Transverse colon (tissue), 4 donors: ENCODE results near the gene VWA8. TPM values are rescaled to one million over a fixed set of nuclear protein-coding genes. Genes with fewer than 3 reads are reported as not detected.

Experiments
- DNase-seq: peaks from one replicate; pipeline ENCODE4 v3.0.0-alpha.2; 2019
- H3K27ac ChIP-seq, 4 donors: fragments of 200-600 bp; sonication (generic); 2 replicates each; pipeline ENCODE4 v1.5.1; 2016 to 2018; ENCODE audit warnings: inconsistent platforms in 4 of 4
- H3K27me3 ChIP-seq: fragments of 200-600 bp; sonication (generic); 2 replicates; pipeline ENCODE4 v1.5.1; 2017; ENCODE audit warnings: inconsistent platforms
- H3K36me3 ChIP-seq, 4 donors: fragments of 200-600 bp; sonication (generic); 2 replicates each; pipeline ENCODE4 v1.5.1; 2017 to 2019; ENCODE audit warnings: inconsistent platforms in 4 of 4
- H3K4me1 ChIP-seq, 4 donors: fragments of 200-600 bp; sonication (generic); 2 replicates each; pipeline ENCODE4 v1.5.1; 2017 to 2020; ENCODE audit warnings: inconsistent platforms in 4 of 4
- H3K4me3 ChIP-seq, 4 donors: fragments of 200-600 bp; sonication (generic); 1 replicate in 1 of 4; 2 replicates in 3 of 4; pipeline versions ENCODE4 v1.5.1 to v1.6.1; 2017 to 2019; ENCODE audit warnings: inconsistent platforms in 4 of 4
- H3K9me3 ChIP-seq, 2 donors: fragments of 200-600 bp; sonication (generic); 2 replicates each; pipeline ENCODE4 v1.5.1; 2017 to 2019; ENCODE audit warnings: inconsistent platforms in 2 of 2
- CTCF ChIP-seq, 5 experiments: fragments of 200-600 bp in 3 of 5; fragments of 450-650 bp in 2 of 5; sonication (generic) in 3 of 5; IDR thresholded peaks; 1 replicate in 2 of 5; 2 replicates in 3 of 5; pipeline ENCODE4 v1.5.1; 2016 to 2017; ENCODE audit warnings: antibody characterized with exemption in 5 of 5, inconsistent platforms in 3 of 5, mild to moderate bottlenecking in 2 of 5, moderate library complexity in 1 of 5
- EP300 ChIP-seq: sonication (generic); formaldehyde crosslinking; IDR thresholded peaks from one replicate; pipeline ENCODE4 v1.6.1; 2017; ENCODE audit warnings: antibody characterized with exemption, low read depth
- POLR2A ChIP-seq: fragments of 450-650 bp; IDR thresholded peaks from one replicate; pipeline ENCODE4 v1.6.1; 2016; ENCODE audit warnings: antibody characterized with exemption, mild to moderate bottlenecking, moderate library complexity
- POLR2AphosphoS5 ChIP-seq, 3 donors: sonication (generic); formaldehyde crosslinking; IDR thresholded peaks; one replicate each; pipeline ENCODE4 v1.6.1; 2016; ENCODE audit warnings: antibody characterized with exemption in 3 of 3
- WGBS, 2 donors: methylation state at CpG; one replicate each; pipeline ENCODE4 v1.1.5; 2018; ENCODE audit warnings: low coverage in 1 of 2; 5-methylcytosine and 5-hydroxymethylcytosine counted together
- in situ Hi-C, 4 donors: fragments of 200-750 bp; cut with MboI; loops; one replicate each; pipeline versions ENCODE4 v1.15.0 to v1.15.1; 2017; ENCODE audit warnings: low sequenced_read_pairs in 3 of 4, low pct_ligation_motif_present in 1 of 4, low pct_unique_long_range_greater_than_20kb in 1 of 4
- intact Hi-C: fragments of 100-400 bp; cut with DNase I; formaldehyde crosslinking; loops from one replicate; pipeline ENCODE4 v1.15.1; 2023; ENCODE audit warnings: low total_unique reads
- total RNA-seq, 4 donors: library from RNA; depleted of rRNA; stranded (reverse); fragments of >200 nt; gene quantifications; one replicate each; pipeline ENCODE4 v1.1.0, GENCODE V29; 2016

Gene VWA8
- total RNA-seq, 4 donors from 2014 or later: 12.7 to 65.1 (median 35.0) TPM

- peaks cover 0 to under 1% (median 0%) of the 10 kb centered on the region in 4 donors for H3K36me3 ChIP-seq
- no peak overlapping the region for H3K27ac ChIP-seq
- in situ Hi-C loops (no loop called here), intact Hi-C loops (no loop called here)
- no peak overlapping the region for H3K4me3 ChIP-seq
- 75 to 84% methylated on average over 1 to 2 of the region's 2 CpGs for WGBS, 2 donors
- no peak for DNase-seq
- no peaks in the 10 kb centered on the region for H3K27me3 ChIP-seq
- H3K4me1 ChIP-seq: no peaks in the 10 kb centered on the region
- no peak for TF ChIP-seq EP300
- no peak for TF ChIP-seq POLR2AphosphoS5 (IDR thresholded peaks at IDR 0.05)
- no peak for TF ChIP-seq POLR2A
- TF ChIP-seq CTCF (IDR thresholded peaks at IDR 0.05): no peak
- H3K9me3 ChIP-seq: no peaks in the 10 kb centered on the region
Measured at GRCh38 chr13:41848435-41849255, 112.3 kb downstream of the VWA8 start.

- H3K4me3 ChIP-seq: no peak overlapping the region
- no peaks in the 10 kb centered on the region for H3K9me3 ChIP-seq
- peaks cover 0 to 5% (median 0%) of the 10 kb centered on the region in 4 donors for H3K4me1 ChIP-seq
- in situ Hi-C loops: no loop called here
- DNase-seq: no peak
- TF ChIP-seq POLR2A (no peak), CTCF (IDR thresholded peaks at IDR 0.05) (no peak), EP300 (no peak), POLR2AphosphoS5 (IDR thresholded peaks at IDR 0.05) (no peak)
- no peaks in the 10 kb centered on the region for H3K27me3 ChIP-seq
- no peaks in the 10 kb centered on the region for H3K36me3 ChIP-seq
- intact Hi-C loops: no loop called here
- no peak overlapping the region for H3K27ac ChIP-seq
- 89 to 96% methylated on average over 3 of the region's 3 CpGs for WGBS, 2 donors
Measured at GRCh38 chr13:41847216-41847615, 113.7 kb downstream of the VWA8 start.

- no peaks in the 10 kb centered on the region for H3K36me3 ChIP-seq
- H3K4me3 ChIP-seq: no peak overlapping the region
- in situ Hi-C loops: no loop called here
- no peaks in the 10 kb centered on the region for H3K27me3 ChIP-seq
- WGBS, 2 donors: 57 to 66% methylated on average over 2 of the region's 2 CpGs
- no peaks in the 10 kb centered on the region for H3K9me3 ChIP-seq
- DNase-seq: no peak
- no peak overlapping the region for H3K27ac ChIP-seq
- TF ChIP-seq CTCF (IDR thresholded peaks at IDR 0.05) (no peak), EP300 (no peak), POLR2AphosphoS5 (IDR thresholded peaks at IDR 0.05) (no peak), POLR2A (no peak)
- intact Hi-C loops: no loop called here
- peaks cover 0 to 9% (median 0%) of the 10 kb centered on the region in 4 donors for H3K4me1 ChIP-seq
Measured at GRCh38 chr13:41842036-41842620, 118.8 kb downstream of the VWA8 start.

- no peak for TF ChIP-seq CTCF (IDR thresholded peaks at IDR 0.05)
- TF ChIP-seq EP300: no peak
- no peak for TF ChIP-seq POLR2A
- no peak for TF ChIP-seq POLR2AphosphoS5 (IDR thresholded peaks at IDR 0.05)
- Histone ChIP-seq H3K4me3 (no peak overlapping the region), H3K27me3 (no peaks in the 10 kb centered on the region), H3K9me3 (no peaks in the 10 kb centered on the region), H3K36me3 (peaks cover 0 to 7% (median 2%) of the 10 kb centered on the region in 4 donors), H3K27ac (no peak overlapping the region), H3K4me1 (peaks cover 0 to 8% (median 0%) of the 10 kb centered on the region in 4 donors)
- intact Hi-C loops (no loop called here), in situ Hi-C loops (no loop called here)
- WGBS, 2 donors: 49 to 69% methylated on average over 2 of the region's 2 CpGs
- DNase-seq: no peak
Measured at GRCh38 chr13:41837629-41838028, 123.3 kb downstream of the VWA8 start.
